ENCODE data around the gene PLA2G4B. TPM values are rescaled to one million over a fixed set of nuclear protein-coding genes. Genes with fewer than 3 reads are reported as not detected.

Gene PLA2G4B
- total RNA-seq, 4 donors from 2014 or later, result 1.1 to 5.3 (median 2.0) TPM; not detected in 1

DNA sequence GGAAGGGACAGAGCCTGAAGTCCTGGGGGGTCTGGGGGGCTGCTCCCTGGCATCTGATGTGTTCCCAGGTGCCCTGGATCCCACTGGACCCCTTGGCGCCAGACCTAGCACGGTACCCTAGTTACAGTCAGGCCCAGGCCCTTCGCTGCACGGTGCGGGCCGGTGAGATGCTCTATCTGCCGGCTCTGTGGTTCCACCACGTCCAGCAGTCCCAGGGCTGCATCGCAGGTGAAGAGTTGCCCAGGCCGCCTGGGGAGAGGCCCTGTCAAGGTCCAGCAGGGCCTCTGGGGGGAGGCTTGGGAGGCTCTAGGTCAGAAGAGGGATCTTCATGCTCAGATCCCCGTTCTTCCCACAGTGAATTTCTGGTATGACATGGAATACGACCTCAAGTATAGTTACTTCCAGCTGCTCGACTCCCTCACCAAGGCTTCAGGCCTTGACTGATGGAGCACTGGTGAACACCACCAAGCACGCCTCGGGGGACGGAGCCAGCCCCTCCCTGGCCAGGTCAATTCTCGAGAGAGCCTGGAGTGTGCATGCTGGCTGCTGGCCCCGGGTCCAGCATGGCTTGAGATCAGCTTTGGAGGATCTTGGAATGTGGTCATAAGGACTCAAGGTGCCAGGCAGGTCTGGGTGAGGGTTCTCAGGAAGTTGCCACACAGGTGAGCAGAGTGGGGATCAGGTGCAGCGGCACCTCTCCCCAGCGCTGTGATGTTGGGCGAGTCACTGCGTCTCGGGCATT, 1.8 kb upstream of the PLA2G4B start:
- TF ChIP-seq, protein P1, sequence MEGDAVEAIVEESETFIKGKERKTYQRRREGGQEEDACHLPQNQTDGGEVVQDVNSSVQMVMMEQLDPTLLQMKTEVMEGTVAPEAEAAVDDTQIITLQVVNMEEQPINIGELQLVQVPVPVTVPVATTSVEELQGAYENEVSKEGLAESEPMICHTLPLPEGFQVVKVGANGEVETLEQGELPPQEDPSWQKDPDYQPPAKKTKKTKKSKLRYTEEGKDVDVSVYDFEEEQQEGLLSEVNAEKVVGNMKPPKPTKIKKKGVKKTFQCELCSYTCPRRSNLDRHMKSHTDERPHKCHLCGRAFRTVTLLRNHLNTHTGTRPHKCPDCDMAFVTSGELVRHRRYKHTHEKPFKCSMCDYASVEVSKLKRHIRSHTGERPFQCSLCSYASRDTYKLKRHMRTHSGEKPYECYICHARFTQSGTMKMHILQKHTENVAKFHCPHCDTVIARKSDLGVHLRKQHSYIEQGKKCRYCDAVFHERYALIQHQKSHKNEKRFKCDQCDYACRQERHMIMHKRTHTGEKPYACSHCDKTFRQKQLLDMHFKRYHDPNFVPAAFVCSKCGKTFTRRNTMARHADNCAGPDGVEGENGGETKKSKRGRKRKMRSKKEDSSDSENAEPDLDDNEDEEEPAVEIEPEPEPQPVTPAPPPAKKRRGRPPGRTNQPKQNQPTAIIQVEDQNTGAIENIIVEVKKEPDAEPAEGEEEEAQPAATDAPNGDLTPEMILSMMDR (IDR thresholded peaks at IDR 0.05; ENCODE audit: low read depth), result no peak

DNA sequence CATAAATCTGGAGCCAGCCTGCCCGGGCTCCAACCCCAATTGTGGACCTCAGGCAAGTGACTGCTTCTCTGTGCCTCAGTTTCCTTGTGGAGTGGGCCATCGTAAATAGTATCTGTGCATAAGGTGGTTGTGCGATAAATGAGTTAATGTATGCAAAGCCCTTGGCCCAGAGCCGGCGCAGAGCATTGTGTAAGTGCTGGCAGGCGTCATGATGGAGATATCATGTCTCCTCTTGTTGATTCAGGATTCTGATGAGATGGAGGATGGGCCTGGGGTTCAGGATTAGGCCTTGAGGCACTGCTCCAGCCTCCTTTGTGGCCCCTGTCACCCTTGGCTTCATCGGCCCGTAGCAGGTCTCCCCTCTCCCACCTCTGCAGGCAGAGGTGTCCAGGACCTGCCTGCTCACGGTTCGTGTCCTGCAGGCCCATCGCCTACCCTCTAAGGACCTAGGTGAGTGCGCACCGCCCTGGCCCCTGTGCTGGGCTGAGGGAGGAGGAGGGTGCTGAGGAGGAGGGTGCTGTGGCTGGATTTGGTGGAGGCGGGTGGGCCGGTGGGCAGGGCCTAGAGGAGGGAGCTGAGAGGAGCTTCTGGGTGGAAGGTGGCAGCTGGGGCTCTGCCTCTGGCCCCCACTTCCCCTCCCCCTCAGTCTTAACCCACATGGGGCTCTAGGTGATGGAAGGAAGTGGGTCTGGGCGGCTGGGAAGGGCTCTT, 1.3 kb downstream of the PLA2G4B start:
- TF ChIP-seq, protein P1 (IDR thresholded peaks at IDR 0.05; ENCODE audit: low read depth), result no peak

GRCh38 chr15:41840673-41841072, 2.0 kb downstream of the PLA2G4B start:
- TF ChIP-seq, protein P1 (IDR thresholded peaks at IDR 0.05; ENCODE audit: low read depth), result no peak

DNA sequence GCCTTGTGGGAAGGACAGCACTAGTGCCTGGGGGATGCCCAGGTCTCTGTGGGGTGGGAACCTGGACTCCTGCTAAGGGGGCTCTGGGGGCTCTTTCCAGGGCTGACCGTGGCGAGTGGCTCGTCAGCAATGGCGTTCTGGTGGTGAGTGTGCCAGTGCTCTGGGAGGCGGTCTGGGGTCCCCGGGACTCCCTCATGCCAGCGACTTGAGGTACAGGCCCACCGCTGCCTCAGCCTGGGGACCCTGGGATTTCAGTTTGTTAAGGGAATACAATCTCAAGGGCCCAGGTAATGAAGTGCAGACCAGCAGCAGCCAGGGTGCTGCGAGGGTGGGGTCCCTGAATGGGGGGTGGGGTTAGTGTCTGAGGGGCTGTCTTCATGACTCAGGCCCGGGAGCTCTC, 2.5 kb downstream of the PLA2G4B start:
- TF ChIP-seq, protein P1 (IDR thresholded peaks at IDR 0.05; ENCODE audit: low read depth), result no peak

- TF ChIP-seq, protein P1 (IDR thresholded peaks at IDR 0.05; ENCODE audit: low read depth), result no peak
These were observed 3.6 kb downstream of the PLA2G4B start for GRCh38 chr15:41842229-41842628.

GRCh38 chr15:41843571-41843970, 4.9 kb downstream of the PLA2G4B start:
- TF ChIP-seq, protein P1 (IDR thresholded peaks at IDR 0.05; ENCODE audit: low read depth), result no peak

- TF ChIP-seq, protein P1 (IDR thresholded peaks at IDR 0.05; ENCODE audit: low read depth), result no peak
These were observed 6.2 kb downstream of the PLA2G4B start for GRCh38 chr15:41844814-41845213.

Measured in subcutaneous adipose tissue (tissue), 4 donors.